GM12872 (cell line): Measurements from ENCODE around the gene CACNA1A.

Experiments
- TF ChIP-seq, protein P1 (sequence below): IDR thresholded peaks from 3 replicates; pipeline ENCODE4 v1.5.1; 2011; ENCODE audit warnings: low read depth, mild to moderate bottlenecking, low read length, moderate library complexity; ENCODE audit not compliant: insufficient read depth

The CACNA1A gene

DNA sequence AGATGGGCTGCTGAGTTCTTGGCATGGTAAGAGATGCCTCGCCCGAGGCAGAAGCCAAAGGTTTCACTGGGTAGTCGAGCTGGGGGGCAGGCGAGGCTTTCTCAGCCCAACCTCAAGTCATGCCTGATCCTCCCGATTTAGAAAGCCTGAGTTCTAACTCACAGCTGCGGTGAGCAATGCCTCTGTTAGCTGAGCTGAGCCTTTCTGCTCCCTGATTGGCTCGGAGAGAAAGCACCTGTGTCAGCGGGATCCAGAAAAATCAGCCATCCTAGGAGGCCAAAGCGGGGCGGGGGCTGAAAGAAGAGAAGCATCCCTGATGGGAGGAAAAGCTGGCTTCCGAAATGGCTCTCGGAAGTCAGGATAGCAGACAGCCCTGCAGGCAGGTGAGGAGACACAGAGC lies 44.7 kb downstream of the CACNA1A start:
- TF ChIP-seq, protein P1, sequence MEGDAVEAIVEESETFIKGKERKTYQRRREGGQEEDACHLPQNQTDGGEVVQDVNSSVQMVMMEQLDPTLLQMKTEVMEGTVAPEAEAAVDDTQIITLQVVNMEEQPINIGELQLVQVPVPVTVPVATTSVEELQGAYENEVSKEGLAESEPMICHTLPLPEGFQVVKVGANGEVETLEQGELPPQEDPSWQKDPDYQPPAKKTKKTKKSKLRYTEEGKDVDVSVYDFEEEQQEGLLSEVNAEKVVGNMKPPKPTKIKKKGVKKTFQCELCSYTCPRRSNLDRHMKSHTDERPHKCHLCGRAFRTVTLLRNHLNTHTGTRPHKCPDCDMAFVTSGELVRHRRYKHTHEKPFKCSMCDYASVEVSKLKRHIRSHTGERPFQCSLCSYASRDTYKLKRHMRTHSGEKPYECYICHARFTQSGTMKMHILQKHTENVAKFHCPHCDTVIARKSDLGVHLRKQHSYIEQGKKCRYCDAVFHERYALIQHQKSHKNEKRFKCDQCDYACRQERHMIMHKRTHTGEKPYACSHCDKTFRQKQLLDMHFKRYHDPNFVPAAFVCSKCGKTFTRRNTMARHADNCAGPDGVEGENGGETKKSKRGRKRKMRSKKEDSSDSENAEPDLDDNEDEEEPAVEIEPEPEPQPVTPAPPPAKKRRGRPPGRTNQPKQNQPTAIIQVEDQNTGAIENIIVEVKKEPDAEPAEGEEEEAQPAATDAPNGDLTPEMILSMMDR, result no peak

DNA sequence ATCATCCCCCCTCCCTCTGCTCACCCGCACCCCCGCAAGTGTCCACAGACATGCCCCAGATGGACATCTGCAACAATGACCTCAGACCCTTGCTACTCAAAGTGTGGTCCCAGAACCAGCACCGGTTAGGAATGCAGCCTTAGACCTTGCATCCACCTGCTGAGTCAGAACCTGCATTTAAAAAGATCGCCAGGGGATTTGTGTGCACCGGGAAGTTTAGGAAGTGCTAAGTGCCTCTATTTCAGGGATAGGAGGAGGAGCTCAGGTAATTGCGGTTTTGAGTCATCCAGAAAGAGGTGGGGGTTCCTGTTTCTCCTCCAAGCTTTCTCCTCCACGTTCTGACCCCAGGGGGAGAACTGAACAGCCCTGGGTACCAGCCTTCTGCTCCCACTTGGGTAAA lies 46.2 kb downstream of the CACNA1A start:
- TF ChIP-seq, protein P1, result no peak

DNA sequence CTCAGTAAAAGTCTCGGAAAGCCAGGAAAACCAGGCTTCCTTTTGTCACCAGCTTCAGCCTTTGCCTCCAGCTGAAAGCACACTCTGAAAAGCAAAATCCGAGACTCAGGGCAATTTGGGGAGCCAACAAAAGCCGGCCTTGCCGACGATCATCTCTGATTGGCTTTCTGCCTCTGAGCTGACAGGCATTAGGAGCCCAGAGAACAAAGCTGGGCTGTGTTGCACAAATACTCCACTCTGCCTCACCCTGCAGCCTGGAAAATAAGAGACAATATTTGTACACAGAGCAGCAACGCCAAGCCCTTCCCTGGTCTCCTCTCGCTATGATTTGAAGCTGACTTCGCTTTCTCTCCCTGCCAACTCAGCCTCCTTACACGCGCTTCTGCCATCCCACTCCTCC lies 46.9 kb downstream of the CACNA1A start:
- TF ChIP-seq, protein P1, result no peak

GRCh38 chr19:13451434-13451995 lies 54.8 kb downstream of the CACNA1A start:
- TF ChIP-seq, protein P1, result no peak

DNA sequence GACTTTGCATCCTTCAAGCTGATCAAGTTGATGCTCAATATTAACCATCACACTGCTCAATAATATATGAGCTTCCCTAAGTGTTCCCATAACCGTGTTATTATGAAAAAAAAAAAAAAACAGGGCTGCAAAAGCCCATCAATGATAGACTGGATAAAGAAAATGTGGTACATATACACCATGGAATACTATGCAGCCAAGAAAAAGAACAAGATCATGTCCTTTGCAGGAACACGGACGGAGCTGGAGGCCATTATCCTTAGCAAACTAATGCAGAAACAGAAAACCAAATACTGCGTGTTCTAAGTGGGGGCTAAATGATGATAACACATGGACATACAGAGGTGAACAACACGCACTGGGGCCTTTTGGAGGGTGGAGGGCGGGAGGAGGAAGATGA lies 58.3 kb downstream of the CACNA1A start:
- TF ChIP-seq, protein P1, result no peak

GRCh38 chr19:13441810-13442512 lies 64.3 kb downstream of the CACNA1A start:
- TF ChIP-seq, protein P1, result no peak

GRCh38 chr19:13437919-13438618 lies 68.2 kb downstream of the CACNA1A start:
- TF ChIP-seq, protein P1, result no peak
